Esophagus muscularis mucosa (tissue), 4 donors: ENCODE measurements around the gene MED13L. TPM values are rescaled to one million over a fixed set of nuclear protein-coding genes. Genes with fewer than 3 reads are reported as not detected.

ENCODE experiments used
- DNase-seq: peaks from one replicate; pipeline ENCODE4 v3.0.0-alpha.2; 2017; ENCODE audit errors: extremely low spot score
- H3K27ac ChIP-seq, 4 donors: fragments of 200-600 bp; sonication (generic); replicated peaks in 1 of 4; 1 replicate in 3 of 4; 2 replicates in 1 of 4; pipeline ENCODE4 v1.5.1; 2016 to 2019; ENCODE audit warnings: mild to moderate bottlenecking in 1 of 4
- H3K27me3 ChIP-seq, 4 donors: fragments of 200-600 bp; sonication (generic); one replicate each; pipeline versions ENCODE4 v1.5.1 to v1.6.0; 2016 to 2019
- H3K36me3 ChIP-seq, 4 donors: fragments of 200-600 bp; sonication (generic); one replicate each; pipeline ENCODE4 v1.5.1; 2016 to 2019
- H3K4me1 ChIP-seq, 4 donors: fragments of 200-600 bp; sonication (generic); one replicate each; pipeline ENCODE4 v1.5.1; 2016 to 2019
- H3K4me3 ChIP-seq, 4 donors: fragments of 200-600 bp; sonication (generic); 1 replicate in 2 of 4; 2 replicates in 2 of 4; pipeline ENCODE4 v1.5.1; 2016 to 2019; ENCODE audit warnings: mild to moderate bottlenecking in 4 of 4, moderate library complexity in 1 of 4
- H3K9me3 ChIP-seq, 4 donors: fragments of 200-600 bp; sonication (generic); 1 replicate in 3 of 4; 2 replicates in 1 of 4; pipeline ENCODE4 v1.5.1; 2016 to 2019
- CTCF ChIP-seq, 3 experiments: fragments of 200-600 bp in 2 of 3; fragments of 450-650 bp in 1 of 3; sonication (generic) in 2 of 3; IDR thresholded peaks; one replicate each; pipeline ENCODE4 v1.5.1; 2017 to 2019; ENCODE audit warnings: antibody characterized with exemption in 3 of 3, mild to moderate bottlenecking in 2 of 3, moderate library complexity in 1 of 3
- EP300 ChIP-seq: sonication (generic); formaldehyde crosslinking; IDR thresholded peaks from one replicate; pipeline ENCODE4 v1.6.1; 2017; ENCODE audit warnings: antibody characterized with exemption
- POLR2A ChIP-seq: fragments of 450-650 bp; IDR thresholded peaks from one replicate; pipeline ENCODE4 v1.6.1; 2017; ENCODE audit warnings: antibody characterized with exemption, moderate library complexity, mild to moderate bottlenecking, low read depth
- POLR2AphosphoS5 ChIP-seq, 2 donors: sonication (generic); formaldehyde crosslinking; IDR thresholded peaks; one replicate each; pipeline ENCODE4 v1.6.1; 2017; ENCODE audit warnings: antibody characterized with exemption in 2 of 2
- WGBS: methylation state at CpG from one replicate; pipeline ENCODE4 v1.1.5; 2018; 5-methylcytosine and 5-hydroxymethylcytosine counted together
- intact Hi-C: fragments of 100-400 bp; cut with DNase I; formaldehyde crosslinking; loops from one replicate; pipeline ENCODE4 v1.15.1; 2023
- total RNA-seq, 4 donors: library from RNA; depleted of rRNA; stranded (reverse); fragments of >200 nt; gene quantifications; one replicate each; pipeline versions ENCODE4 v1.1.0 to v1.2.1, GENCODE V29; 2016

The MED13L gene
- total RNA-seq, 4 donors from 2014 or later = 141 to 350 (median 175) TPM

- 19% methylated on average over 3 of the region's 3 CpGs for WGBS
- H3K36me3 ChIP-seq = no peaks in the 10 kb centered on the region
- H3K4me3 ChIP-seq = no peak overlapping the region
Measured at GRCh38 chr12:116257215-116257614, 20.3 kb downstream of the MED13L start.

GRCh38 chr12:116249938-116250337 lies 27.6 kb downstream of the MED13L start:
- H3K27me3 ChIP-seq = no peaks in the 10 kb centered on the region
- peaks cover 0 to 4% (median 0%) of the 10 kb centered on the region in 4 donors for H3K9me3 ChIP-seq
- no peaks in the 10 kb centered on the region for H3K36me3 ChIP-seq
- H3K4me1 ChIP-seq = peaks cover 38 to 52% (median 48%) of the 10 kb centered on the region in 4 donors
- DNase-seq = no peak
- 94% methylated on average over 2 of the region's 2 CpGs for WGBS
- H3K27ac ChIP-seq = no peak overlapping the region
- intact Hi-C loops = no loop called here
- TF ChIP-seq POLR2A (no peak), CTCF (IDR thresholded peaks at IDR 0.05) (no peak), EP300 (no peak), POLR2AphosphoS5 (IDR thresholded peaks at IDR 0.05) (no peak)
- no peak overlapping the region for H3K4me3 ChIP-seq

More at GRCh38 chr12:116257215-116257614, 20.3 kb downstream of the MED13L start:
- TF ChIP-seq POLR2A (no peak), POLR2AphosphoS5 (IDR thresholded peaks at IDR 0.05) (no peak), EP300 (no peak), CTCF (IDR thresholded peaks at IDR 0.05) (no peak)
- H3K9me3 ChIP-seq = no peaks in the 10 kb centered on the region
- intact Hi-C loops = no loop called here
- no peak for DNase-seq
- H3K27me3 ChIP-seq = no peaks in the 10 kb centered on the region
- peak overlapping the region; percentile 33 to 58 (median 48) for H3K27ac ChIP-seq
- peaks cover 11 to 79% (median 72%) of the 10 kb centered on the region in 4 donors for H3K4me1 ChIP-seq

GRCh38 chr12:116248930-116249329 lies 28.6 kb downstream of the MED13L start:
- Histone ChIP-seq H3K4me1 (peaks cover 47 to 55% (median 53%) of the 10 kb centered on the region in 4 donors), H3K36me3 (no peaks in the 10 kb centered on the region), H3K27me3 (no peaks in the 10 kb centered on the region), H3K9me3 (peaks cover 0 to 4% (median 0%) of the 10 kb centered on the region in 4 donors), H3K4me3 (no peak overlapping the region), H3K27ac (no peak overlapping the region)
- TF ChIP-seq POLR2AphosphoS5 (IDR thresholded peaks at IDR 0.05) (no peak), EP300 (no peak), POLR2A (no peak), CTCF (IDR thresholded peaks at IDR 0.05) (no peak)
- DNase-seq = no peak
- intact Hi-C loops = no loop called here

- H3K27me3 ChIP-seq = no peaks in the 10 kb centered on the region
- H3K4me1 ChIP-seq = peaks cover 52 to 60% (median 58%) of the 10 kb centered on the region in 4 donors
- H3K27ac ChIP-seq = no peak overlapping the region
- H3K36me3 ChIP-seq = no peaks in the 10 kb centered on the region
- no peak for TF ChIP-seq EP300
- TF ChIP-seq CTCF (IDR thresholded peaks at IDR 0.05) = no peak
- TF ChIP-seq POLR2AphosphoS5 (IDR thresholded peaks at IDR 0.05) = no peak
- TF ChIP-seq POLR2A = no peak
- no peak overlapping the region for H3K4me3 ChIP-seq
- intact Hi-C loops = no loop called here
- DNase-seq = no peak
- H3K9me3 ChIP-seq = peaks cover 0 to 4% (median 0%) of the 10 kb centered on the region in 4 donors
Measured at GRCh38 chr12:116248433-116248832, 29.1 kb downstream of the MED13L start.

- 43% methylated on average over 3 of the region's 3 CpGs for WGBS
- peaks cover 61 to 70% (median 69%) of the 10 kb centered on the region in 4 donors for H3K4me1 ChIP-seq
- H3K9me3 ChIP-seq = peaks cover 0 to 4% (median 0%) of the 10 kb centered on the region in 4 donors
Measured at GRCh38 chr12:116247377-116247776, 30.1 kb downstream of the MED13L start.

More at GRCh38 chr12:116247377-116247776, 30.1 kb downstream of the MED13L start:
- DNase-seq = no peak
- TF ChIP-seq EP300 = no peak
- TF ChIP-seq POLR2AphosphoS5 (IDR thresholded peaks at IDR 0.05) = no peak
- no peak for TF ChIP-seq POLR2A
- TF ChIP-seq CTCF (IDR thresholded peaks at IDR 0.05) = no peak
- intact Hi-C loops = no loop called here
- H3K4me3 ChIP-seq = no peak overlapping the region
- H3K27me3 ChIP-seq = no peaks in the 10 kb centered on the region
- H3K27ac ChIP-seq = no peak overlapping the region
- no peaks in the 10 kb centered on the region for H3K36me3 ChIP-seq
